K562 (cell line): Measurements from ENCODE around the gene MPC1. TPM values are rescaled to one million over a fixed set of nuclear protein-coding genes. Genes with fewer than 3 reads are reported as not detected.
"Not testable (repeated sequence)": the region's sequence is repeated elsewhere in the genome, so short reads cannot be mapped to it uniquely, and the experiment has no call there.

Source experiments
- ATAC-seq: fragments of 200-7000 bp; cut with Tn5 transposase; 3 replicates; pipeline ENCODE4 v1.9.1; 2020; ENCODE audit warnings: moderate library complexity
- BruUV-seq: library from RNA; stranded (reverse); fragments of 400-500 nt; replicated peaks from 2 replicates; lab custom pipeline; 2021; lab: Mats Ljungman, UMichigan
- CTCF ChIA-PET: fragments of 300-600 bp; formaldehyde crosslinking; extraction: SDS; loops from one replicate; lab custom pipeline; 2021; ENCODE audit warnings: low intra/inter-chr PET ratio; lab: Yijun Ruan, JAX
- POLR2A ChIA-PET: fragments of 300-600, 350-650 bp; sonication (Branson Sonifier 250); formaldehyde crosslinking; extraction: SDS; loops from one replicate; lab custom pipeline; 2021; ENCODE audit warnings: antibody characterized with exemption, inconsistent platforms; lab: Yijun Ruan, JAX
- DNase-seq, 4 experiments: peaks; one replicate each; pipeline versions ENCODE4 v3.0.0 to v3.0.0-alpha.2; 2011 to 2018; ENCODE audit warnings: low spot score in 3 of 4, mixed read lengths in 3 of 4; ENCODE audit errors: extremely low read depth in 1 of 4
- FAIRE-seq: peaks from 2 replicates; lab custom pipeline; 2011; peaks lifted over from hg19 to GRCh38; lab: Jason Lieb, UNC
- H2AFZ ChIP-seq: 2 replicates; pipeline ENCODE4 v1.6.0; 2011; ENCODE audit warnings: low read depth, low read length, control low read depth, inconsistent platforms
- H3K27ac ChIP-seq: fragments of 200-600 bp; 3 replicates; pipeline ENCODE4 v1.8.0; 2011; ENCODE audit warnings: low read depth, mild to moderate bottlenecking, control low read depth, inconsistent platforms, low read length, moderate library complexity, mixed read lengths; ENCODE audit errors: extremely low read depth
- H3K27me3 ChIP-seq, 2 experiments: fragments of 300-600 bp in 1 of 2; 2 replicates in 1 of 2; 3 replicates in 1 of 2; pipeline versions ENCODE4 v1.6.0 to v1.8.0; 2011; ENCODE audit warnings: inconsistent platforms in 2 of 2, low read length in 2 of 2, mild to moderate bottlenecking in 1 of 2, mixed read lengths in 1 of 2, moderate library complexity in 1 of 2; ENCODE audit not compliant: control insufficient read depth in 2 of 2, insufficient read depth in 2 of 2
- H3K36me3 ChIP-seq: fragments of 300-600 bp; 3 replicates; pipeline ENCODE4 v1.8.0; 2011; ENCODE audit warnings: mild to moderate bottlenecking, low read length, inconsistent platforms; ENCODE audit not compliant: control insufficient read depth, insufficient read depth
- H3K4me1 ChIP-seq, 2 experiments: fragments of 200-600 bp in 1 of 2; replicated peaks in 1 of 2; 2 replicates in 1 of 2; 3 replicates in 1 of 2; pipeline versions ENCODE4 v1.5.1 to v1.8.0; 2011; ENCODE audit warnings: inconsistent platforms in 2 of 2, low read length in 2 of 2, mild to moderate bottlenecking in 1 of 2, mixed read lengths in 1 of 2, moderate library complexity in 1 of 2; ENCODE audit not compliant: control insufficient read depth in 2 of 2, insufficient read depth in 2 of 2
- H3K4me2 ChIP-seq: 2 replicates; pipeline ENCODE4 v1.6.1; 2011; ENCODE audit warnings: low read length, control low read depth, inconsistent platforms, mixed read lengths; ENCODE audit not compliant: insufficient read depth
- H3K4me3 ChIP-seq: fragments of 200-600 bp; sonication (generic), shearing (Covaris generic); 2 replicates; pipeline ENCODE4 v1.5.1; 2016; ENCODE audit warnings: control low read depth, inconsistent platforms
- H3K79me2 ChIP-seq: fragments of 200-600 bp; 3 replicates; pipeline ENCODE4 v1.8.0; 2011; ENCODE audit warnings: low read length, inconsistent platforms; ENCODE audit not compliant: control insufficient read depth, insufficient read depth
- H3K9ac ChIP-seq, 2 experiments: 2 replicates each; pipeline versions ENCODE4 v1.6.0 to v1.6.1; 2011; ENCODE audit warnings: low read depth in 2 of 2, low read length in 2 of 2, control low read depth in 1 of 2, inconsistent platforms in 1 of 2, mild to moderate bottlenecking in 1 of 2, mixed read lengths in 1 of 2; ENCODE audit not compliant: insufficient read depth in 1 of 2
- H3K9me1 ChIP-seq: one replicate; pipeline ENCODE4 v1.6.0; 2011; ENCODE audit warnings: inconsistent platforms, mild to moderate bottlenecking, low read length, moderate library complexity; ENCODE audit not compliant: control insufficient read depth, insufficient read depth
- H3K9me3 ChIP-seq: replicated peaks from 2 replicates; pipeline ENCODE4 v1.5.1; 2011; ENCODE audit warnings: low read depth, low read length, inconsistent platforms; ENCODE audit not compliant: control insufficient read depth, insufficient read depth
- H4K20me1 ChIP-seq: replicated peaks from 2 replicates; pipeline ENCODE4 v1.6.1; 2011; ENCODE audit warnings: low read length, inconsistent platforms, mixed read lengths; ENCODE audit not compliant: control insufficient read depth, insufficient read depth
- ARID2 ChIP-seq: fragments of 450-650 bp; IDR thresholded peaks from 2 replicates; pipeline ENCODE4 v1.6.1; 2017; ENCODE audit warnings: antibody characterized with exemption, mild to moderate bottlenecking
- BRD4 ChIP-seq: fragments of 200-600 bp; sonication (generic); IDR thresholded peaks from 2 replicates; pipeline ENCODE4 v1.6.1; 2017; ENCODE audit warnings: inconsistent platforms
- CC2D1A ChIP-seq: fragments of 450-650 bp; IDR thresholded peaks from 2 replicates; pipeline ENCODE4 v1.6.1; 2017; ENCODE audit warnings: mild to moderate bottlenecking
- CREM ChIP-seq: IDR thresholded peaks from 2 replicates; pipeline ENCODE4 v1.6.1; 2014; ENCODE audit warnings: antibody characterized with exemption, low read depth
- DEAF1 ChIP-seq: fragments of 450-650 bp; formaldehyde crosslinking; IDR thresholded peaks from 2 replicates; pipeline ENCODE4 v1.4.0; 2020; ENCODE audit warnings: mild to moderate bottlenecking, moderate library complexity
- ESRRA ChIP-seq: fragments of 450-650 bp; IDR thresholded peaks from 2 replicates; pipeline ENCODE4 v1.6.1; 2014; ENCODE audit warnings: low read depth, mild to moderate bottlenecking, moderate library complexity, borderline replicate concordance
- GABPB1 ChIP-seq: sonication (generic); formaldehyde crosslinking; IDR thresholded peaks from 2 replicates; pipeline ENCODE4 v1.8.0; 2022; ENCODE audit warnings: mild to moderate bottlenecking, missing genetic modification reagents
- JUND ChIP-seq, 2 experiments: IDR thresholded peaks; 2 replicates in 1 of 2; 3 replicates in 1 of 2; pipeline ENCODE4 v1.6.1; 2011; ENCODE audit warnings: borderline replicate concordance in 2 of 2, low read depth in 2 of 2, low read length in 2 of 2, improper control_type of control experiment in 1 of 2, missing biosample characterization in 1 of 2, missing genetic modification characterization in 1 of 2, missing genetic modification reagents in 1 of 2
- MAZ ChIP-seq, 2 experiments: fragments of 450-650 bp in 1 of 2; sonication (generic) in 1 of 2; formaldehyde crosslinking; IDR thresholded peaks in 1 of 2; conservative IDR thresholded peaks in 1 of 2; 2 replicates each; pipeline versions ENCODE4 v1.4.0 to v1.5.0; 2020; ENCODE audit warnings: mild to moderate bottlenecking in 1 of 2, missing genetic modification reagents in 1 of 2
- RAD21 ChIP-seq, 2 experiments: fragments of 250-450 bp in 1 of 2; fragments of 450-650 bp in 1 of 2; sonication (Bioruptor Pico) in 1 of 2; formaldehyde crosslinking in 1 of 2; IDR thresholded peaks in 1 of 2; conservative IDR thresholded peaks in 1 of 2; 2 replicates each; pipeline versions ENCODE4 v1.4.0 to v1.8.0; 2020 to 2022; ENCODE audit warnings: mild to moderate bottlenecking in 2 of 2, moderate library complexity in 1 of 2
- RB1 ChIP-seq: fragments of 450-650 bp; IDR thresholded peaks from 2 replicates; pipeline ENCODE4 v1.6.1; 2017; ENCODE audit warnings: low read depth, mild to moderate bottlenecking
- STAG1 ChIP-seq: sonication (generic); formaldehyde crosslinking; IDR thresholded peaks from 2 replicates; pipeline ENCODE4 v1.5.0; 2020; ENCODE audit warnings: missing genetic modification reagents, borderline replicate concordance
- TARDBP ChIP-seq: fragments of 450-650 bp; IDR thresholded peaks from 2 replicates; pipeline ENCODE4 v1.6.1; 2016
- ZC3H11A ChIP-seq: IDR thresholded peaks from 2 replicates; pipeline ENCODE4 v1.6.1; 2012; ENCODE audit warnings: low read depth, low read length, improper control_type of control experiment
- WGBS: fragments of 100-300 bp; shearing (Covaris generic); methylation state at CpG from one replicate; pipeline ENCODE4 v1.1.6; 2016; ENCODE audit warnings: low coverage, mixed read lengths; ENCODE audit not compliant: insufficient coverage; ENCODE audit errors: missing lambda C conversion rate; 5-methylcytosine and 5-hydroxymethylcytosine counted together
- in situ Hi-C: fragments of 300-500 bp; cut with MboI; formaldehyde crosslinking; loops from 4 replicates; pipeline ENCODE4 v1.15.0; 2018; ENCODE audit warnings: inconsistent platforms, mixed read lengths
- intact Hi-C: fragments of 100-400 bp; cut with micrococcal nuclease; formaldehyde crosslinking; loops from 2 replicates; pipeline ENCODE4 v1.14.2; 2022
- polyA plus RNA-seq, 8 experiments: library from polyadenylated mRNA; depleted of rRNA in 4 of 8; stranded (reverse) in 5 of 8; unstranded in 3 of 8; fragments of >200 nt; fragmentation: Nextera tagmentation in 2 of 8; fragmentation: Illumina TruSeq in 1 of 8; extraction: Ambion mirVana in 2 of 8; extraction: Trizol in 1 of 8; gene quantifications; 2 replicates each; pipeline versions ENCODE4 v1.2.1 to v1.2.3, GENCODE V29; 2011 to 2014; ENCODE audit warnings: inconsistent platforms in 1 of 8, missing spikeins in 1 of 8
- total RNA-seq, 7 experiments: library from RNA; depleted of rRNA in 6 of 7; stranded (reverse); fragments of >200 nt in 6 of 7; fragmentation: Illumina TruSeq in 2 of 7; extraction: Trizol in 2 of 7; gene quantifications; 2 replicates each; pipeline versions ENCODE4 v1.2.1 to v1.2.3, GENCODE V29; 2011 to 2021; ENCODE audit warnings: low replicate concordance in 1 of 7
- TF ChIP-seq, protein P1 (sequence below): sonication (generic); formaldehyde crosslinking; IDR thresholded peaks from 2 replicates; pipeline ENCODE4 v1.8.1; 2023; ENCODE audit warnings: mild to moderate bottlenecking, missing genetic modification reagents

Gene MPC1
- total and polyA plus RNA-seq, 9 of the 15 experiments (the other 6 are each of a cell fraction or from before 2014, with no cell fraction given): 78.6 to 185 (median 138) TPM

GRCh38 chr6:166402582-166403277, 20.0 kb upstream of the MPC1 start (continued):
- TF ChIP-seq, protein P1, sequence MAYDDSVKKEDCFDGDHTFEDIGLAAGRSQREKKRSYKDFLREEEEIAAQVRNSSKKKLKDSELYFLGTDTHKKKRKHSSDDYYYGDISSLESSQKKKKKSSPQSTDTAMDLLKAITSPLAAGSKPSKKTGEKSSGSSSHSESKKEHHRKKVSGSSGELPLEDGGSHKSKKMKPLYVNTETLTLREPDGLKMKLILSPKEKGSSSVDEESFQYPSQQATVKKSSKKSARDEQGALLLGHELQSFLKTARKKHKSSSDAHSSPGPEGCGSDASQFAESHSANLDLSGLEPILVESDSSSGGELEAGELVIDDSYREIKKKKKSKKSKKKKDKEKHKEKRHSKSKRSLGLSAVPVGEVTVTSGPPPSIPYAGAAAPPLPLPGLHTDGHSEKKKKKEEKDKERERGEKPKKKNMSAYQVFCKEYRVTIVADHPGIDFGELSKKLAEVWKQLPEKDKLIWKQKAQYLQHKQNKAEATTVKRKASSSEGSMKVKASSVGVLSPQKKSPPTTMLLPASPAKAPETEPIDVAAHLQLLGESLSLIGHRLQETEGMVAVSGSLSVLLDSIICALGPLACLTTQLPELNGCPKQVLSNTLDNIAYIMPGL (CRISPR knock-in tag): no peak
- no peak for TF ChIP-seq BRD4

GRCh38 chr6:166400649-166401250, 18.0 kb upstream of the MPC1 start:
- H3K4me3 ChIP-seq; H3K79me2 ChIP-seq; H3K27ac ChIP-seq; H4K20me1 ChIP-seq; H3K4me1 ChIP-seq; BruUV-seq; H3K9me1 ChIP-seq; H2AFZ ChIP-seq; H3K9ac ChIP-seq; H3K4me2 ChIP-seq; in situ Hi-C loops; H3K36me3 ChIP-seq; H3K9me3 ChIP-seq; TF ChIP-seq JUND (tag; IDR thresholded peaks at IDR 0.05; ENCODE audit: borderline replicate concordance, low read depth, low read length): not testable (repeated sequence)
- intact Hi-C loops: loop anchor here (1.0 to 5.0 kb wide), 4 partner anchors 68 to 243 kb away; no protein-coding TSS in a partner anchor
- ChIA-PET CTCF (interaction anchor here (0.5 to 3.6 kb wide), 6 partner anchors 18 to 243 kb away, joined by 3 to 37 read pairs (median 4); partner anchors contain the start of gene MPC1), POLR2A (interaction anchor here (1.0 to 2.1 kb wide), 4 partner anchors 9 to 90 kb away, joined by 4 to 5 read pairs (median 4); no protein-coding TSS in a partner anchor)
- ATAC-seq (peak; percentile 95), DNase-seq (peak; percentile 65 to 81 (median 70)), FAIRE-seq (peak; percentile 96)
- 13% methylated on average over 16 of the region's 16 CpGs for WGBS
- peaks cover 28 to 60% of the 10 kb centered on the region in 2 experiments for H3K27me3 ChIP-seq
- TF ChIP-seq CREM (0 out of 2 replicates have a peak, but pooled peaks have one; percentile 22), RAD21 (CRISPR knock-in tag; conservative IDR thresholded peaks at IDR 0.05 in 1 of 2, IDR thresholded peaks at IDR 0.05 in 1 of 2) (peak; percentile 90 to 98), GABPB1 (CRISPR knock-in tag) (peak; percentile 48; the same call in 1 of the 2 replicates), RB1 (peak; percentile 44; the same call in 1 of the 2 replicates), ARID2 (peak; percentile 90), DEAF1 (CRISPR knock-in tag) (peak; percentile 89), ZC3H11A (0 out of 2 replicates have a peak, but pooled peaks have one; percentile 51), JUND (IDR thresholded peaks at IDR 0.05; ENCODE audit: borderline replicate concordance, low read depth, low read length) (peak; percentile 42; the same call in 1 of the 2 replicates), STAG1 (CRISPR knock-in tag) (peak; percentile 77; the same call in 1 of the 2 replicates), TARDBP (peak; percentile 56; the same call in 1 of the 2 replicates), ESRRA (0 out of 2 replicates have a peak, but pooled peaks have one; percentile 15), MAZ (CRISPR knock-in tag; conservative IDR thresholded peaks at IDR 0.05 in 1 of 2, IDR thresholded peaks at IDR 0.05 in 1 of 2) (0 out of 4 replicates have a peak, but pooled peaks of 1 of the 2 experiments have one; percentile 31), CC2D1A (peak; percentile 59; the same call in 1 of the 2 replicates)
